Measurements from ENCODE around the gene BMP8A.
A peak's percentile ranks its signal among the peaks of the same experiment; 100 is the strongest.

BMP8A gene

DNA sequence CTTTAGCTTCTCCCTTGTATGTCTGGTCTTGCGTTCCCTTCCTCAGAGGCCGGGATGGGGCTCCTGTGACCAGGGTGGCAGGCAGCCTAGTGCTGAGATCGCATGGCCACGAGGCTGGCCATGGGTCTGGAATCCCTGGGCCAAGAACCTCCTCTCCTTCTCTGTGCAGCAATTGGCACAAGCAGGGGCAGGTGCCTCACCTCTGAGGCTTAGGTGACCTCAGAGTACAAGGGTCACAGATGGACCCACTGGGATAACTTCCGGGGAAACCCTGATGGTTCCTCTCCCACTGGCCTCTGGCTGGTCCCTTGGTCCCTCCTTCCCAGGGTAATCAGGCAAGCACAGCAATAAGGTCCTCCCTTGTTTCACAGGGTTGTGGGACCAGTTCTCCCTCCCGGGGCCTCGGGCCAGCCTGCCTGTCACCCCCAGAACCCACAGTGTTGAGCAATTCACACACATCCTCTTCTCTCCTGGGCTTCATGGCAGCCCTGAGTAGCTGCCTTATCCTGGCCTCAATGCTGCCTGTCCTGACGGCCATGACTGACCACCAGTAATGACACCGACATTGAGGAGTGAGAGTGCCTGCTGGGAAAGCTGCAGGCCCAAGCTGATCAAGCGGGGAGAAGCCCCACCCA, 38.6 kb downstream of the BMP8A start:
- peak; percentile 49 for DNase-seq

- peak; percentile 34 for DNase-seq
Measured at GRCh38 chr1:39531526-39531925, 40.1 kb downstream of the BMP8A start.

- DNase-seq: no peak
Measured at GRCh38 chr1:39533442-39533841, 42.0 kb downstream of the BMP8A start.

GRCh38 chr1:39538531-39539251, 47.3 kb downstream of the BMP8A start:
- peak; percentile 48 for DNase-seq

GRCh38 chr1:39539252-39539790, 47.9 kb downstream of the BMP8A start:
- peak; percentile 75 for DNase-seq

DNA sequence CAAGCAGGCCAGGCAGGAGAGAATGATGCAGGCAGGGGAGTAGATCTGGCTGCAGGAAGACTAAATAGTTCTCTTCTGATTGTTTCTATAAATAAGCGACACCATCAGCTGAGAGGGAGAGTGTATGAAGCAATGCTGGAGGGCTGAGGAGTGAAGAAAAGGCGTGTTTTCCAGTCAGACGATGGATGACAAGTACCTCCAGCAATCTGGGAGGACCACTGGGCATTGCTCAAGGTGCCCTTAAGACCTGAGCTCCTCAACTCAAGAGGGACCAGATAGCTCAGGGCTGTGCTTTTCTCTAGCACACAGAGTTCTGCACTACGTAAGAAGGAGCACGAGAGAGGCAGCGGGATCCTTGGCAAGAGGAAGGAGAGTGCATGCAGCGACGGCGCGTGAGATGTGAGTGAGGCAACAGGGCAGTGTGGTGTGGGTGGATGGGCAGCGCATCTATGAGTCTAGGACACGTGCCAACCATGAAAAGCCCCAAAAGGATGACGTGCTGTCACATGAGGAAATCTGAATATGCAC, 49.1 kb downstream of the BMP8A start:
- peak; percentile 13 for DNase-seq

- peak; percentile 24 for DNase-seq
Measured at GRCh38 chr1:39542924-39543323, 51.5 kb downstream of the BMP8A start.

DNA sequence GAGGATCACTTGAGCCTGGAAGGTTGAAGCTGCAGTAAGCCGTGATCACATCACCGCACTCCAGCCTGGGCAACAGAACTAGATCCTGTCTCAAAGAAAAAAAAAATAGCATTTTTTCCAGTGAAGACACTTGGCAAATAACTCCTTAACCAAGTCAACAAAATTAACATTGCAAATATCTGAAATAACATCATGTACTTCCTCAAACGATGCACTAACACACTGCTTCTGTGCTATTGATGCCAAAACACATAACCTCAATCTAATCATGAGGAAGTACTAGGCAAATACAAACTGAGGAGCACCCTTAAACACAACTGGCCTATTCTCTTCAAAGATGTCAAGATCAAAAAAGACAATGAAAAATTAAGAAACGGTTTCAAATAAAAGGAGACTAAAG, 52.9 kb downstream of the BMP8A start:
- no peak for DNase-seq

- no peak for DNase-seq
Measured at GRCh38 chr1:39545531-39545930, 54.1 kb downstream of the BMP8A start.

DNA sequence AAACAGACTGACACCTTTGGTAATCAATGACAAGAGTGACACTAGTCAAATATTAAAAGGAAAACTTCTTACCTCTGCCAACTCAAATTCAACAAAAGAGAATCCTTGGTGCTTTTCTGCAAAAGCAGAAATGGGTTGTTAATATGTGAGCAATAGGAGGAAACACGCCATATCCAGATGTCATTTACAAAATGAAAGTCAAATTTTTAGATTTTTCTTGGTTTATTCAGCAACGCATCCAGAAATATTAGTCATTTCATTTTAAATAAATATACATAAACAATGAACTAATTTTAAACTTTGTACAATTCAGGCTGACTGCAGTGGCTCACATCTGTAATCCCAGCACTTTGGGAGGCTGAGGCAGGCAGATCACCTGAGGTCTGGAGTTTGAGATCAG, 62.8 kb downstream of the BMP8A start:
- DNase-seq: no peak

DNA sequence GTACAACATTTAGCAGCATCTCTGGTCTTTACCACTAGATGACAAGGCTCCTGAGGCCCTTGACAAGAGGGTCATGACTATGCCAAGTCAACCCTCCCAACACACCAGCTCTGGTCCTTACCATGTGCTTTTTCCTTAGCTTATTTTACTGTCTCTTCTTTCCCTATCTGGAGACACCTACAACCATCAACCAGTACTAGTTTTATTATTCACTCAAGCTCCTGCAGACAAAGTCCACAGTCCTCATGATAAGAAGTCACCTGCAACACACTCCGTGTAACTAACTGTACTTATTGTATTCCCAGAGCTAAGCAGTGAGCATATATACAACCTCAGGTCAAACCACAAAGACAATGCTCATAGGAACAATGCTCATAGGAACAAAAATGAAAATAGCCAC, 69.8 kb downstream of the BMP8A start:
- DNase-seq: no peak

DNA sequence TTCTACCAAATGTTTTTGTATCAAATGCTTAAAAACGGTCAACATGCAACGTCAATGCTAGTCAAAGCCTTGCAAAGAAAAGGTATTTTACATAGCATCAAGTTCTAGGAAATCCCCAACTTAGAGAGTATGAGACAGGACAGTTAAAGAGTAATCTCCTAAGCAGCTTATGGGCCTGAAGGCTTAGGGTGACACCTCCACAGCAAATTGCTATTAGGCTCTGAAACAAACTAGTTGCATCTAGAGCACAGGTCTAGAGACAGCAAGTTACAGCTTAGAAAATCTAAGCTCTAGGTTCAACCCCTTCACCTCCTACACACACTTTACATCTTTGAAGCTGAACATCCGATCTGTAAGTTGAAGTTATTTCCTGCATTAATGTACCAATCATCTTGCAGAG, 71.5 kb downstream of the BMP8A start:
- no peak for DNase-seq

- DNase-seq: no peak
Measured at GRCh38 chr1:39563669-39564068, 72.2 kb downstream of the BMP8A start.

GRCh38 chr1:39564340-39564739, 72.9 kb downstream of the BMP8A start:
- DNase-seq: no peak

- DNase-seq: no peak
Measured at GRCh38 chr1:39564941-39565340, 73.5 kb downstream of the BMP8A start.

- no peak for DNase-seq
Measured at GRCh38 chr1:39566441-39567137, 75.2 kb downstream of the BMP8A start.

DNA sequence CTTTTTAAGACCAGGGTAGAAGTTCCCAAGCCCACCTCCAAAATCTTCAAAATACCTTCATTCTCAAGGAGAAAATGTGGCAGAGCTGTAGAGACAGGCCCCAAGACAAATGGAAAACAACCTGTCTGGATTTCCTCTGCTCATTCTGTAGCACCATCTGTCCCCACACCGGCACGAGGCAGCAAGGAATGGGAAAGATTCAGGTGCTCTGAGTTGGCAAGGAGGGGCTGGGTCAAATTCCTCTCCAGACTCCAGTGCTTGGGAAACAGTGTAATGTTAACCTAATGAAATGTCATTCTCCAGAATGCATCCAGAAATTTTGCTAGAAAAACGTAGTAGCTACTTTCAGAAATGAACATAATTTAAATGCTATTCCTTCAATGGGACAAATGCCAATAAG, 75.9 kb downstream of the BMP8A start:
- DNase-seq: no peak

GRCh38 chr1:39568208-39568607, 76.8 kb downstream of the BMP8A start:
- DNase-seq: no peak

DNA sequence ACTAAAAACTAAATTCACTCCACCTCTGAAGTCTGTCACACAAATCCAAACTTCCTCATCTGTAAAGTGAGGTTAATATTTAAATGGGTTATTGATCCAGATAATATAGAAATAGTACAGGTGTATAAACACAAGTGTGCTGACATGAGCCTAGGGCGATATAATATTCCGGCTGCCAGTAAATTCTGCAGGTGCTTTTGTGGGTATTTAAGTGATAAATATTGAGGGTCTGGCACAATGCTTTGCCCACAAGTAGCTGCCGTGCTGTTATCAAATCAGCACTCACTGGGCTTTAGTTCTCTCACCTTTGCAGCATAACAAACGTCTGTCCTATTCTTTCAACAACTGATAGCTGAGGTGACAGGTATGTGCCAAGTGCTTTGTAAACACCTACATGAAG, 77.6 kb downstream of the BMP8A start:
- no peak for DNase-seq

- DNase-seq: no peak
Measured at GRCh38 chr1:39570477-39571177, 79.2 kb downstream of the BMP8A start.

DNA sequence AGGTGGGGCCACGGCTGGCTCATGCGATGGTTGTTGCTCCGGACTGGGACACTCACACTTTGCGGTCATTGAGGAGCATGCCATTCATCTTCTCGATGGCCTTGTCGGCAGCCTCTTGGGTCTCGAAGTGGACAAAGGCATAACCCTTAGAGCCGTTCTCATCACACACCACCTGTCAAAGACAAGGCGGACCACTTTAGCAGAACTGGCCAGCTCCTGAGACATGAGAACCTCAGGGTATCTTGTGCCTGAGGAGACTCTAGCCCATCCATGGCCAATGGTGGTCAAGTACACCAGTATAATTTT, 79.7 kb downstream of the BMP8A start:
- no peak for DNase-seq

DNA sequence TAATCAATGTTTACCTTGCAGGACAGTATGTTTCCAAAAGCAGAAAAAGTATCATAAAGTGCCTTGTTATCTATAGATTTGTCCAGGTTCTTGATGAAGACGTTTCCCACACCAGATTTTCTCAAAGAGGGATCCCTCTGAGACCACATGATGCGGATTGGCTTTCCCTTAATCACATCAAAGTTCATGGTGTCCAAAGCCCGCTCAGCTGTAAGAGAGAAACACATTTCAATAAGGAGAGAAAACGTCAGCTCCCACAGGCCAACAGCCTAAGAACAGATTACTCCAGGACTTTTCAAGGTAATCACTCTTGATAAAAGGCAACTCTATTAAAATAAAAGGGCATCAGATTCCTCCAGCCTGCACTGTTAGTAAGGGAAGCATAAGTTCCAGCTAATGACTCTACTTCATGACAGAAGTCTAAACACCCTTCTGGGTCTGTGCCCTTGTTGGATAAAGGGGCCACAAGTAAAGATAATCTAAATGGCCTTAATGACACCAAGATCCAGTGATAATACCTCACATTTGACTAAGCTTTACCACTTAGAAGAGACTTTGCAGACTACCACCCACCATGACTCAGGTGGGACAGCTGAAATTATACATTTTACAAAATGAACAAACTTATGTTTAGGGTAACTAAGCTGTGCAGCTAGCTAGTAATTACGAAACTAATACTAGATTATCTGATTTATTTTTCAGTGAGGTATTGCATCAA, 81.1 kb downstream of the BMP8A start:
- no peak for DNase-seq

- DNase-seq: no peak
Measured at GRCh38 chr1:39573097-39573465, 81.6 kb downstream of the BMP8A start.

Data from activated effector memory CD4-positive, alpha-beta T cell treated with anti-CD3 and anti-CD28 coated beads, Interleukin-2, amount 50 U/mL, for 16 hours (primary cell).